CD4-positive, alpha-beta T cell treated with Interleukin-6 at 100 ng/mL for 8 hours (primary cell): Measurements from ENCODE around the gene CAMK4.
"Not testable (repeated sequence)": the region's sequence is repeated elsewhere in the genome, so short reads cannot be mapped to it uniquely, and the experiment has no call there.

Experiments
- DNase-seq: peaks from one replicate; pipeline ENCODE4 v3.0.0-alpha.2; 2020; ENCODE audit warnings: mixed read lengths, low spot score

Gene CAMK4

GRCh38 chr5:111311666-111312065 lies 87.5 kb downstream of the CAMK4 start:
- DNase-seq, result no peak

- no peak for DNase-seq
These were observed 89.0 kb downstream of the CAMK4 start for GRCh38 chr5:111313017-111313724.

GRCh38 chr5:111320953-111321352 lies 96.8 kb downstream of the CAMK4 start:
- DNase-seq, result no peak

- DNase-seq, result no peak
These were observed 97.2 kb downstream of the CAMK4 start for GRCh38 chr5:111321376-111321775.

GRCh38 chr5:111326551-111326950 lies 102.4 kb downstream of the CAMK4 start:
- DNase-seq, result no peak

- DNase-seq, result no peak
These were observed 112.9 kb downstream of the CAMK4 start for GRCh38 chr5:111337133-111337532.

- no peak for DNase-seq
These were observed 113.5 kb downstream of the CAMK4 start for GRCh38 chr5:111337688-111338087.

GRCh38 chr5:111345731-111346130 lies 121.5 kb downstream of the CAMK4 start:
- no peak for DNase-seq

GRCh38 chr5:111347021-111347420 lies 122.8 kb downstream of the CAMK4 start:
- DNase-seq, result no peak

- DNase-seq, result no peak
These were observed 124.6 kb downstream of the CAMK4 start for GRCh38 chr5:111348661-111349329.

- no peak for DNase-seq
These were observed 125.2 kb downstream of the CAMK4 start for GRCh38 chr5:111349429-111349828.

- no peak for DNase-seq
These were observed 128.9 kb downstream of the CAMK4 start for GRCh38 chr5:111353035-111353434.

- not testable (repeated sequence) for DNase-seq
These were observed 134.5 kb downstream of the CAMK4 start for GRCh38 chr5:111358726-111359125.

- DNase-seq, result no peak
These were observed 136.0 kb downstream of the CAMK4 start for GRCh38 chr5:111360173-111360572.

GRCh38 chr5:111364992-111365391 lies 140.8 kb downstream of the CAMK4 start:
- DNase-seq, result no peak

GRCh38 chr5:111366388-111366787 lies 142.2 kb downstream of the CAMK4 start:
- DNase-seq, result no peak

- DNase-seq, result no peak
These were observed 142.9 kb downstream of the CAMK4 start for GRCh38 chr5:111367115-111367514.

GRCh38 chr5:111372799-111373198 lies 148.6 kb downstream of the CAMK4 start:
- no peak for DNase-seq

GRCh38 chr5:111374380-111374779 lies 150.2 kb downstream of the CAMK4 start:
- DNase-seq, result no peak

GRCh38 chr5:111375645-111376044 lies 151.5 kb downstream of the CAMK4 start:
- no peak for DNase-seq

GRCh38 chr5:111377306-111377705 lies 153.1 kb downstream of the CAMK4 start:
- DNase-seq, result no peak

- DNase-seq, result no peak
These were observed 155.2 kb downstream of the CAMK4 start for GRCh38 chr5:111379391-111379816.

GRCh38 chr5:111383288-111383970 lies 159.2 kb downstream of the CAMK4 start:
- no peak for DNase-seq
